ENCODE measurements around the gene DUOX1.
A peak's percentile ranks its signal among the peaks of the same experiment; 100 is the strongest.
"Not testable (repeated sequence)": the region's sequence is repeated elsewhere in the genome, so short reads cannot be mapped to it uniquely, and the experiment has no call there.

The DUOX1 gene

DNA sequence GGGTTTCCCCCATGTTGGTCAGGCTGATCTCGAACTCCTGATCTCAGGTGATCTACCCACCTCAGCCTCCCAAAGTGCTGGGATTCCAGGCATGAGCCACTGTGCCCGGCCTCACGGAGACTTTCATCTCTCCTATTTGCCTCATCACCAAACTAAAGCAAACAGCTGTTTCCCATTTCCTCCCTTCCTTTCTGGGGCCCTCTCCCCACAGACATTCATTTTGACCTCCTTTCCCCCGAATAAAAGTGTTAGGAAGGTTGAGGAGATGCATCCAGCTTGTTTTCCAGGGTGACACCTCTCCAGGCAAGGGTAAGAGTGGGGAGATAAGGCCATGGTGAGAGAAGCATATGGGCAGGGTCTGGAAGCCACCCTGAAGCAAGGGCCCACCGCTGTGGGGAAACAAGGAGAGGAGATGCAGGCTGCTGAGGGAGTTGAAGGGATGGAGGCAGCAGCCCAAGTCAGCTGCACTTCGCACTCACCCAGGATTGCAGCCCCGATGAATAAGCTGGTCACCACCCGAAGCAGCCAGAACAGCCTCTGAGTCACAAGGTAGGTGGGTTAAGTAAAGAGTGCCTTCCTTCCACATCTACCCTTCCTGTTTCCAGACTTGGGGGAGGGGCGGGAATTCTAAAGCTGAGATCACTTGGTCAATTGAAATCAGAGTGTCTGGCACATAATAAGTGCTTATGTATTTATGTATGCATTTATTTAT is 7.9 kb upstream of the DUOX1 start:
- no peak for DNase-seq (ENCODE audit: low spot score)

DNA sequence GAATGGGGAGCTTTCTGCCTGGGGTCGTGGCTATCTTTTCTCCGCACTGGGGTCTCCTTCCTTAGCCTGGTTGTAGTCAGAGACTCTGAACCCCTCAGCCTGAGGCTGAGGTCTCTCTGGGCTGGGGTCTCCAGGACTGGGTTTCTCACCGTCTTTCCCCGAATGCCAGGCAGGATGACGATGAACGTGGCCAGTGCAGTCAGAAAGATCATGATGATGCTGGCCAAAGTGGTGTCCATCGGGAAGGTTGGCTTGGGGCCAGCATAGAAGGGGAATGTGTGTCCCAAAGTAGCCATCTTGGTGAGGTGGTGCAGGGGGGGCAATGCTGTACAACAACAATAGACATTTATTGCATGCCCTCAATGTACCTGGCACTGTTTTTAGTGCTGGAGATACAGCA is 7.1 kb upstream of the DUOX1 start:
- DNase-seq (ENCODE audit: low spot score): no peak

DNA sequence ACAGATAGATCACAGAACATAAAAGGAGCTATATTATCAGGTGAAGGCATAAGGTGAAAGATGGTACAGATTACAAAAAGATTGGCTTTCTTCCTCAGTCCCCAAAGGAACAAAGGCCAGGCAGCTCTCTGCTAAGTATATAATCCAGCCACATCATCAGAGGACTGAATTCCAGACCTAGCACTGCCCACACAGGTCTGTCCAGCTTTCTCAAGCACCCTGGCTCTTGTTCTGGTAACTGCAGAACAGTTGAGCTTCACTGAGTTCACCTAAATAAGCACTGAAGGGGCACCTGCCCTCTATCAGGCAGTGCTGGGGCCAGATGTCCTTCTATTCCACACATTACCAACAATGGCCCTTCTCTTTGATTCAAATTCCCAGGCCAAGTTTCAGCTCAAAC is 6.4 kb upstream of the DUOX1 start:
- no peak for DNase-seq (ENCODE audit: low spot score)

DNA sequence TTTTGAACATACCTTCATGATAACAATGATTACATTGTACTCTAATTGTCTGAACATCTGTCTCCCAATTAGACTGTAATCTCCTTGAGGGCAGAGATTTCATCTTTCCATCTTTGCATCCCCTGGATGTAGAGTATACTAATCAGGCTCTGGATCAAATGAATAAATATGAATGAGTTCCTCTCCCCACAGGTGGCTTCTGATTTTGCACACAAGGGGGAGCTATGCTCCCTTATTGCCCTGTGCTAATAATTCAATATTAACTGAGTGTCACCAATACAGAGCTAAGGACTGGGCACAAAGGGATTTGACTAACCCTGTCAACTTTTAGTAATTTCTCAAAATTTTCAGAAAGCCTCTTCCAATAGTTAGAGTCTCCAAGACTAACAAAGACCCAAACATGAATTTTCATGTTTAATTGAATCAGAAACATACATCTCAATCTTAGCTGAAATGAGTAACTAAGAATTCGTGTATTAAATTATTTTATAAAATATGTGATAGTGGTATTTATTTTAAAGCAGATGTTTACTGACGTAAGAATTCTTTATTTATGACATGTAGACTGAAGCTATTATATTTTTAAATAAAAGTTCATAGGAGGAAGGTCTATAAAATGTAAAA is 3.1 kb upstream of the DUOX1 start:
- DNase-seq (ENCODE audit: low spot score): peak; percentile 59

DNA sequence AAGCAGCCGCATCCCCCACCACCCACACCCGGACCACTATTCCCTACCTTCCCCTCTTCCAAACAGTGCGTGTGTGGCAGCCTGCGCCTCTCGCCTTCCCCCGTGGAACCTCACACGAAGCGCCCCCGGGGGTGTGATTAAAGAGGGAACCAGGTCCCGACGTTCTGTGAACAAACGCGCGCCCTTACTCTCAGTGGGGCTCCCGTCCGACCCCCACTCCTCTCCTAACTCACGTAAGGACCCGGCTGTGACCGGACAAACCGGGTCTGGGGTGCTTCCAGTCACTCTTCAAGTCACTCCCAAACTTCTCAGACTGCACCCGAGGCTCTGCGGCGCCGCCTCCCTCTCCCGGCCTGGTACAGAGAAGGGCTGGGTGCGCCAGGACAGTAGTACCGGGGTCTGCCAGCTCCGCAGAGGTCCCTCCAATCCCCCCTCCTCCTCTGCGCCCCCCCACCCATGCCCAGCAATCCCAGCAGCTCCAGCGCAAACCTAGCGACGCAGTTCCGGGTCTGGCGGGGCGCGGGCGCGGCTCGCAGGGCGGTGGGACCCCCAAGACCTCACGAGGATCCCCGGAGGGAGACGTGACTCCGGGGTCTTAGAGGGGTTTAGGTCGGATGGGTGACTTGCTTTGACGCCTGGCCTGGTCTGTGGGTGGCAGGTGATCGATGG is 689 bp upstream of the DUOX1 start:
- DNase-seq (ENCODE audit: low spot score): no peak

DNA sequence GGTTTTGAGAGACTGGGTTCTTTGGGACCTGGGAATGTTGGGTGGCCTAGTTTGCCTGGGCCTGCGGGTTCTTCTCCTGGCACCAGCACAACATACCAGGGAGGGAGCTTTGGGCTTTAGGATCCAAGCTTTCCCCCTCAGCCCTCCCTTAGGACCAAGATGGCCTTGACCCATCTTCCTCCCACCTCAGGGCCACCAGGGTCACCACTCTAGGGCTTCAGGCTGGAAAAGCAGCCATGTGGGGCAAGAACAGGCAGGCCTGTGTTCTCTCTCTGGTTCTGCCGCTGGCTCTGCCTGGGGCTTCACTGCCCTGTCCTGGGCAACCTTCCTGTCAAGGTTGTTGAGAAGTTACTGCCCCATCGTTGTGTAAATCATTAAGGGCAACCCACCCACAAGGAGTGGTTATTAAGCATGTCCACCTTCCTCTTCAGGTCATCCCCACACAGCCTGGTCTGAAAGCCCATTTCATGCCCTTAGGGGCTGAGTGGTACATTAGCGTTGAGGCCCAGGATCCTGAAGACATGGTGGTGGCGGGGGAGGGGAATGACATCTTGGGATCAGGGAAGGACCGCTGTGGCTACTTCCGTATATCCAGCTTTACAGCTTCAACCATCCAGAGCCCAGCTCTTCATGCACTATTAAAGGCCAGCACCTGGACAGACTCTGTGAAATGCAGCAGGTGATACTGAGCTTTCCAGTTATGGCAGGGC is 652 bp downstream of the DUOX1 start:
- DNase-seq (ENCODE audit: low spot score): no peak

DNA sequence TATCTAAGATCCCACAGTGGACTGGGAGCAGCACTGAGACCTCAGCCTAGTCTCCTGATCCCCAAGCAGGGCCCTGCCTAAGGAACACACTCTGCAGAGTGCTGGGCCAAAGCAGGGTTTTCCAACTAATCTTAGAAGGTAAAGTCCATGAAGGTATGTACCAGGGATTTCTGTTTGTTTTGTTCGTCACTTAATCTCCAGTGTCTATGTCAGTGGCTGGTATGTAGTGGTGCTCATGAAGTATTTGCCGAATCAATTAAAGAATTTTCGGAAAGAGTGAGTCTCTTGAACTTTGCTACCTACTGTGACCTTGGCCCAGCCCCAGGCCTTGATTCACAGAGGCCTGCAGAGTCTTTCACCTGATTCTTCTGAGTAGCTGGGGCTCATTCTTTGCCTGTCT is 1.7 kb downstream of the DUOX1 start:
- DNase-seq (ENCODE audit: low spot score): no peak

DNA sequence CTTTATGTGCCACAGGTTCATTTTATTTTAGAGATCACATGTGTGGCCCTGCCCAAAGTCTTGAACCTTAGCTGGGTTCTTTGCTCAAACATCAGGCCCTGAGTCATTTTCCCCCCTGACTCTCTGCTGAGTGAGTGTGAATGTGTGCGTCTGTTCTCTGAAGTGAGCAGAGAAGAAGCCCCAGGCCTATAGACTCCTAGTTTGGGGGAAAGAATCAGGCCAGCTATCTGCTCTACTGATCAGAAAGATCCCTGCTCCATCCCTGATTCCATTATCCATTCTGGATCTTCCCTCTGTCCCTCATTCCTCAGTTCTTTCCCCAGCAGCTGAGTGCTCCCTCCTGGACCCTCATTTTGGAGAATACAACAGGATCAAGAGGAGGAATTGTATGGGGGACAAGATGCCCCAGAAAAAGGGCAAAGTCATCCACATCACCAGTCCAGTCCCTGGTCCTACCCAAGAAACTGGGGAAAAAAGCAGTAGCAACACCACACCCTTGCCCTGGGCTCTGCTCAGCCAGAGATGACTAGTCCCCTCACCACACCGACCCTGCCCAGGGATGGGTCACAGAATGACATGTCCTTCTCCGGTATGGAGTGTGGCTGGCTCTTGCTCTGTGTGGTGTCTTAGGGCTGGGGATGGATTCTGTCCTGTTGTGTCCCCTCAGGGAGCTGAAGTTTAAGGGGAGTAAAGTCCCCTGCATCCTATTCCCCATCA is 3.2 kb downstream of the DUOX1 start:
- no peak for DNase-seq (ENCODE audit: low spot score)

DNA sequence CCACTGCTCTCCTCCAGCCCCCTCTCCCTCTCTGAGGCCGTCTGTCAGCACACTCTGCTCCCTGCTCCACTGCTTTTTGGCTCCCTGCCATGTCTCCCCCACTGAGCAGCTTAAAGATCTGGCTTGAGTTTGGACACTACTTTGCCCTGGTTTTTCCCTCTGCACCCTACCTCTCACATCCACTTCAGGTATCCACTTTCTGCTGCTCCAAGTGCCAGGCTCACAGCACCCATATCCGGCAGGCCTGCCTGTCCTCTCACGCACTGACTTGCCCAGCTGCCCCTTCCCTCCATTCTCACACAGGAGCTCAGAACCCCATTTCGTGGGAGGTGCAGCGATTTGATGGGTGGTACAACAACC is 3.7 kb downstream of the DUOX1 start:
- no peak for DNase-seq (ENCODE audit: low spot score)

DNA sequence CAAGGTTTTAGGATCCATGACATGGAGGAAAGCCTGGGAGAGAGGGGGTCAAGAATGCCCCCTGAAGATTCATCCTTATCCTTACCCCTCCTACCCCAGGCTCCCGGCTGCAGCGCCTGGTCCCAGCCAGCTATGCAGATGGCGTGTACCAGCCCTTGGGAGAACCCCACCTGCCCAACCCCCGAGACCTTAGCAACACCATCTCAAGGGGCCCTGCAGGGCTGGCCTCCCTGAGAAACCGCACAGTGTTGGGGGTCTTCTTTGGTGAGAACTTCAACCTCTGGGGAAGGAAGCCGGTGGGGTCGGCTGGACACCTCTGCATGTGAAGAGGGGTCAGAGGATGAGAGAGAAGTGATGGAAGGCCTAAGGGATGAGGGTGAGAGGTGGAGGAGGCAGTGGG is 4.3 kb downstream of the DUOX1 start:
- DNase-seq (ENCODE audit: low spot score): no peak

DNA sequence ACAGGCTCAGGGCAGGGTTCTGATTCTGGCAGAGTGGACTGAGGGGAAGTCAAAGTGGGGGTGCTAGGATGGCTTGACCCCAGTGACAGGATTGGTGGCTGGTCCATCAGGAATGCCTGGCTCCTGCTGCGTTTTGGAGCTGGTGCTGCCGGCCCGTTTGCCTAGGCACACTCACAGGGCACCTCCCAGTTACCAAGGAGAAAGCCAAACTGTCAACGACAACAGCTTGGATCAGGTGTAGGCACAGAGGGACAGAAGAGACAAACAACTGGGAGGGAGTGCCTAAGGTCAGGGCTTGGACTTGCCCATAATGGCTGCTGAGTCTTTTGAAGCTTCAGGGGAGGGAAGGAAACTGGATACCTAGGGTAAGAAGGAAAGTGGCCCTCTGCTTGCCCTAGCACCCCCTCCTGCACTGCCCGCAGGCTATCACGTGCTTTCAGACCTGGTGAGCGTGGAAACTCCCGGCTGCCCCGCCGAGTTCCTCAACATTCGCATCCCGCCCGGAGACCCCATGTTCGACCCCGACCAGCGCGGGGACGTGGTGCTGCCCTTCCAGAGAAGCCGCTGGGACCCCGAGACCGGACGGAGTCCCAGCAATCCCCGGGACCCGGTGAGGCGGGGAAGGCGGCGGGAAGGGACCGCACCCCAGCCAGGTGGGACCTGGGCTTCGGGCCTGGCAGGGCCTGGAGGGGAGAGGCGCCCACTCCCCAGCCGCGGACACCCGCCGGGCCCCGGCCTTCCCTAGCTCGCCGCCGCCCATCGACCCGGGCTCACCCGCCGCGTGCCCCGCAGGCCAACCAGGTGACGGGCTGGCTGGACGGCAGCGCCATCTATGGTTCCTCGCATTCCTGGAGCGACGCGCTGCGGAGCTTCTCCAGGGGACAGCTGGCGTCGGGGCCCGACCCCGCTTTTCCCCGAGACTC is 5.1 kb downstream of the DUOX1 start:
- no peak for DNase-seq (ENCODE audit: low spot score)

DNA sequence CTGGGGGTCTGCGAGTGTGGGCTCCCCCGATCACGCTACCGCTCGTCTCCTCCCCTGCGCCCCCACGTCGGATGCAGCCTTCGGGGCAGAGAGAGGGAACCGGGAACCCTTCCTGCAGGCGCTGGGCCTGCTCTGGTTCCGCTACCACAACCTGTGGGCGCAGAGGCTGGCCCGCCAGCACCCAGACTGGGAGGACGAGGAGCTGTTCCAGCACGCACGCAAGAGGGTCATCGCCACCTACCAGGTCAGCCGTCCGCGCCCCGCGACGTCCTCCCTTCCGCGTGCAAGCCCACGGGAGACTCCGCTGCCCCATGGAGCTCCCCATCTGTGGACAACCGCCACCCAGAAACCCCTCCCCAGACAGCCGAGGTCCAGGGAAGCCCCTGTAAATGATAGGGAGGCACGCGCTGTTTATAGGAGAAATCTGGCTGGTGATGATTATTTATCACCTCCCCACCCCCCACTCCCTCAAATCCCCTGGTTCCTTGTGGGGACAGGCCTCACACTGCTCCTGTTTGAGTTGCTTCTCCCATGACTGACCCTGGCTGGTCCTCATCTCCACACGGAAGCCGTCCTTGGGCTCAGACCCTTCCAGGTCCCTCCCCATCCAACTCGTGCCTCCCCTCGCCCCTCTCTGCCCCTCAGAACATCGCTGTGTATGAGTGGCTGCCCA is 6.0 kb downstream of the DUOX1 start:
- not testable (repeated sequence) for DNase-seq (ENCODE audit: low spot score)

DNA sequence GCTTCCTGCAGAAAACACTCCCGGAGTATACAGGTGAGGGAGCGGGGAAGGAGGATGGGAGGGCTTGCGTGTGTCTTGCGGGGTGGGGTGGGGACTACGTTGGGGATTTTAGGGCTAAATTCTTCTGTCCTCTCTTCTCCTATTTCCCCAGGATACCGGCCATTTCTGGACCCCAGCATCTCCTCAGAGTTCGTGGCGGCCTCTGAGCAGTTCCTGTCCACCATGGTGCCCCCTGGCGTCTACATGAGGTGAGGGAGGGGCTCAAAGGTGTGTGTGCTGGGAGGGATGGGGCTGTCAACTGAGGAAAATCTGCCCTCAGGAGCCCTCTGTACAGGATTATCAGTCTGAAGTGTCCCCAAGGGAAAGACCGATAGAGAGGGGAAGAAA is 6.6 kb downstream of the DUOX1 start:
- no peak for DNase-seq (ENCODE audit: low spot score)

DNA sequence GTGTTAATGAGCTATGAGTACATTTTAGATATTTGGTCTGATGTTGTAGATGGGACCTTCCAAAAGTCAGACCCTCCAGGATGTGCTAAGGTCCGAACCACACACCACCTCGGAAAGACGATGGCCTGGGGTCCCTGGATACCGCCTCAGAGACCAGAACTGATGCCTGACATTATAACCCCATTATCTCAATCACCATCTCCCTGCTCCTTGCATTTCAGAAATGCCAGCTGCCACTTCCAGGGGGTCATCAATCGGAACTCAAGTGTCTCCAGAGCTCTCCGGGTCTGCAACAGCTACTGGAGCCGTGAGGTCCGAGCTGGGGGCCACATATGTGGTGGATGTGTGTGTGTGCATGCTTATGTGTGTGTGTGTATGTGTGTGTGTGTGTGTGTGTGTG is 7.9 kb downstream of the DUOX1 start:
- DNase-seq (ENCODE audit: low spot score): no peak

DNA sequence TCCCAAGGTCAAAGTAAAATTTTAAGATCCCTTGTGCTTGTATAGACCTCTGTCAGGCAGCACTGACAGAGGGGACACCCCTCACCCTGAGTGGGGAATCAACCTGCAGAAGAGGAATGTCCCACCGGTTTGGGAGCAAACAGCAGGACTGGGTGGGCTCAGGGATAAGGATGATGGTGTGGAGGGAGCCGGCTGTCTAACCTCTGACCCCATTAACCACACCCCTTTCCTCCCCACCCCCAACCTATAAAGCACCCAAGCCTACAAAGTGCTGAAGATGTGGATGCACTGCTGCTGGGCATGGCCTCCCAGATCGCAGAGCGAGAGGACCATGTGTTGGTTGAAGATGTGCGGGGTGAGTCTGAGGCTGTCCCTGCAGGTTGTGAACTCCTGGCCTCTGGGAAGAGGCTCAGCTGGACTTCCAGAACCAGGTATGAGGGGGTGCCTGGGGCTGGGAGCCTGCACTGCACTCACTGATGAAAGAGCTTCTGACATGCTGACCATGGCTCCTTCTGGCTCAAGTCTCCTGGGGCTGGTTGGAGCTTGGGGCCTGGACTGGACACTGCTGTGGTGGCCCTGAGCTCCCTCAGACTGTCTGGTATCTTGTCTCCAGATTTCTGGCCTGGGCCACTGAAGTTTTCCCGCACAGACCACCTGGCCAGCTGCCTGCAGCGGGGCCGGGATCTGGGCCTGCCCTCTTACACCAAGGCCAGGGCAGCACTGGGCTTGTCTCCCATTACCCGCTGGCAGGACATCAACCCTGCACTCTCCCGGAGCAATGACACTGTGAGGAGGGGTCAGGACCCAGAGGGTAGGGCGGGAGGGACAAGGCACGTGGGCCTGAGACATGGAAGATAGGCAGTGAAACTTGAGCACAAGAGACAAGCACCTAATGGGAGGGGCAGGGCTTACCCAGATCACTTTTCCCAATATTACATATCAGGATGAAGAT is 9.3 kb downstream of the DUOX1 start:
- no peak for DNase-seq (ENCODE audit: low spot score)

DNA sequence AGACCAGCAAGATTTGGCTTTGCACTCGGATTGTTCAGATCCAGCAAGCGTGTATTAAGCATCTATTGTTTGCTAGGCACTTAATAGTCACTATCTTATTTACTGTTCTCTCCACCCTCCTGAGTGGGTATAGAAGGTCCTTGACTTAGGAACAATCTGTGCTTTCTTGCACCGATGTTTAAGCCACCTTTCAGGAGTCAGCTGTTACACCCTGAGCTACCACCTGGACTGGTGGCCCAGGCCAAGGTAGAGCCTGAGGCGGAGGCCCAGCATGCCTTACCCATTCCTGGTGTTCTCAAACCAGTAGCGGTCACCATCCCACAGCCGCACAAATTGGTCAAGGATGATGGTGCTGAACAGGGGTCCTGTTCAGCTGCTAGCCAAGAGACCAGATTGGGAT is 10.0 kb downstream of the DUOX1 start:
- no peak for DNase-seq (ENCODE audit: low spot score)

DNA sequence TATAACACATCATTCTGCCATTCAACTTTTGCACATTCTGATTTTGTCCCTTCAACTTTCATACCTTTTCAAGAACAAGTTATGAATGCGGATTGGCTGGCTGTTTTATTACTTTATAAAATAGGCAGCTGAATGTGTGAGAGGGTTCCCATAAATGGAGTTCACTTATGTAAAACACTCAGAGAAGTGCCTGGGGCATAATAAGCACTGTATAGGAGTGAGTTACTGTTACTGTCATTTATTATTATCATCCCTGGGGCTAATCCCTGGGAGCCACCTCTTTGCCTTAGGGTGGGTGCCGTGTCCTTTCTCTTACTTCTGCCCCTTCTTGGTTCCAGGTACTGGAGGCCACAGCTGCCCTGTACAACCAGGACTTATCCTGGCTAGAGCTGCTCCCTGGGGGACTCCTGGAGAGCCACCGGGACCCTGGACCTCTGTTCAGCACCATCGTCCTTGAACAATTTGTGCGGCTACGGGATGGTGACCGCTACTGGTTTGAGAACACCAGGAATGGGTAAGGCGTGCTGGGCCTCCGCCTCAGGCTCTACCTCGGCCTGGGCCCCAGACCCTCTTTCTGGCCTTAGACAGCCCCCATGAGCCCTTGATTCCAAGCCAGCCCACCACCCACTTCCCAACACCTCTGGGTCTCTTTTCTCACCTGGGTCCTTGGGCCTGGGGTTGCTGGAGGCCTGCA is 10.9 kb downstream of the DUOX1 start:
- DNase-seq (ENCODE audit: low spot score): no peak

DNA sequence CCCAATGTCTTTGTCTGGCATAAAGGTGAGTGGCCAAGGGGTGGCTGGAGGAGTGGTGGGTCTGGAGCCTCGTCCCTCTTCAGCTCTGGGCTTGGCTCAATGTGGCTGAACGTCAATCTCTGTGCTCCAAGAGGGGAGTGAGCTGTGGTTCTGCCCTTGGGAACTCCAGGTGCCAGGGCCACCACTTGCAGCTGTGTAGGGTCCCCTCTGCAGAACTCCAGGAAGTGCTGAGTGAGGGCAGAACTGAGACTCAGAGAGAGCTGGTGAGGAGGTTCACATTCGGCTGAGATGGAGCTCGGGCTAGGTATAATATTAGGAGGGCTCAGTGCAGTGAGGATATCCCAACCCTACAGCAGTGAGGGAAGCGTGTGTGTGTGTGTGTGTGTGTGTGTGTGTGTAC is 11.6 kb downstream of the DUOX1 start:
- DNase-seq (ENCODE audit: low spot score): no peak

DNA sequence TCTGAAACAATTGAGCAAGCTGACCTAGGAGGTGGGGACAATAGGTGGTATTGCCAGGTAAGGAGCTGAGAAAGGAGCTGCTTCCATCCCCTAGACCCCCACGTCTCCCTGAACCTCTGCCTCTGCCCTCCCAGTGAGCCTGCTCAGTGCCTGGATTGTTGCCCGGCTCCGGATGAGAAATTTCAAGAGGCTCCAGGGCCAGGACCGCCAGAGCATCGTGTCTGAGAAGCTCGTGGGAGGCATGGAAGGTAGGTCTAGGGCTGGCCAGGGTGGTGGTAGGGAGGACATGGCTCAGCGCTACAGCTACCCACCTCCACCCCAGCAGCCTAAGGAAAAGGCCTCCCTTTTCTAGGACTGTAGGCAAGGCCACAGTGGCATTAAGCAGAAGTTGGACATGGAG is 13.3 kb downstream of the DUOX1 start:
- no peak for DNase-seq (ENCODE audit: low spot score)

Data from D341Med (cell line).